Sigmoid colon (tissue), 7 donors: Measurements from ENCODE around the gene RIPPLY1. TPM values are rescaled to one million over a fixed set of nuclear protein-coding genes. Genes with fewer than 3 reads are reported as not detected.

Experiments used
- DNase-seq: peaks from one replicate; pipeline ENCODE4 v3.0.0-alpha.2; 2019
- H3K27ac ChIP-seq, 4 donors: fragments of 200-600 bp; sonication (generic); one replicate each; pipeline ENCODE4 v1.5.1; 2016 to 2019; ENCODE audit warnings: mild to moderate bottlenecking in 1 of 4
- H3K27me3 ChIP-seq, 3 donors: fragments of 200-600 bp; sonication (generic); one replicate each; pipeline ENCODE4 v1.5.1; 2019; ENCODE audit warnings: mild to moderate bottlenecking in 1 of 3
- H3K36me3 ChIP-seq, 4 donors: fragments of 200-600 bp; sonication (generic); one replicate each; pipeline ENCODE4 v1.5.1; 2016 to 2019
- H3K4me1 ChIP-seq, 4 donors: fragments of 200-600 bp; sonication (generic); one replicate each; pipeline ENCODE4 v1.5.1; 2017 to 2019
- H3K4me3 ChIP-seq, 4 donors: fragments of 200-600 bp; sonication (generic); one replicate each; pipeline ENCODE4 v1.5.1; 2017 to 2019; ENCODE audit warnings: mild to moderate bottlenecking in 2 of 4, moderate library complexity in 1 of 4
- H3K9me3 ChIP-seq, 4 donors: fragments of 200-600 bp in 3 of 4; sonication (generic) in 3 of 4; one replicate each; pipeline versions ENCODE4 v1.5.1 to v1.6.1; 2013 to 2019
- EP300 ChIP-seq, 4 donors: sonication (generic); formaldehyde crosslinking; IDR thresholded peaks; one replicate each; pipeline ENCODE4 v1.6.1; 2017; ENCODE audit warnings: antibody characterized with exemption in 4 of 4
- POLR2A ChIP-seq, 2 donors: fragments of 450-650 bp; IDR thresholded peaks; one replicate each; pipeline ENCODE4 v1.6.1; 2016; ENCODE audit warnings: antibody characterized with exemption in 2 of 2, mild to moderate bottlenecking in 2 of 2, moderate library complexity in 2 of 2
- POLR2AphosphoS5 ChIP-seq, 4 donors: sonication (generic); formaldehyde crosslinking; IDR thresholded peaks; one replicate each; pipeline ENCODE4 v1.6.1; 2017; ENCODE audit warnings: antibody characterized with exemption in 4 of 4
- WGBS, 2 donors: extraction: QIAGEN DNeasy Blood & Tissue Kit; methylation state at CpG; one replicate each; pipeline ENCODE4 v1.1.7; 2013; 5-methylcytosine and 5-hydroxymethylcytosine counted together
- intact Hi-C: fragments of 100-400 bp; cut with DNase I; formaldehyde crosslinking; loops from one replicate; pipeline ENCODE4 v1.15.1; 2023
- polyA plus RNA-seq, 3 donors: library from polyadenylated mRNA; stranded (reverse); fragments of 200-250 nt; gene quantifications; one replicate each; pipeline ENCODE4 v1.2.3, GENCODE V29; 2013
- total RNA-seq, 4 donors: library from RNA; depleted of rRNA; stranded (reverse); fragments of >200 nt; gene quantifications; one replicate each; pipeline ENCODE4 v1.1.0, GENCODE V29; 2016
- TF ChIP-seq, protein P1 (sequence below), 4 experiments: fragments of 450-650 bp in 3 of 4; fragments of 200-600 bp in 1 of 4; IDR thresholded peaks; one replicate each; pipeline ENCODE4 v1.5.1; 2016 to 2019; ENCODE audit warnings: antibody characterized with exemption in 4 of 4, mild to moderate bottlenecking in 3 of 4, moderate library complexity in 2 of 4
- donor health status: healthy with polysubstance abuse.
- donor health status: Bipolar disorder and iron deficiency.
- donor health status: healthy.

The RIPPLY1 gene
- total and polyA plus RNA-seq, 7 donors = 0.09 TPM; not detected in 6

GRCh38 chrX:106905064-106905708 is 2.0 kb upstream of the RIPPLY1 start:
- no peak overlapping the region for H3K27ac ChIP-seq
- no peaks in the 10 kb centered on the region for H3K36me3 ChIP-seq
- H3K27me3 ChIP-seq = no peaks in the 10 kb centered on the region
- intact Hi-C loops = no loop called here
- H3K9me3 ChIP-seq = no peaks in the 10 kb centered on the region
- WGBS, 2 donors = 47 to 59% methylated on average over 5 of the region's 5 CpGs
- DNase-seq = no peak
- H3K4me1 ChIP-seq = no peaks in the 10 kb centered on the region
- TF ChIP-seq POLR2AphosphoS5 (IDR thresholded peaks at IDR 0.05) (no peak), POLR2A (IDR thresholded peaks at IDR 0.05) (no peak), EP300 (IDR thresholded peaks at IDR 0.05) (no peak)
- TF ChIP-seq, protein P1, sequence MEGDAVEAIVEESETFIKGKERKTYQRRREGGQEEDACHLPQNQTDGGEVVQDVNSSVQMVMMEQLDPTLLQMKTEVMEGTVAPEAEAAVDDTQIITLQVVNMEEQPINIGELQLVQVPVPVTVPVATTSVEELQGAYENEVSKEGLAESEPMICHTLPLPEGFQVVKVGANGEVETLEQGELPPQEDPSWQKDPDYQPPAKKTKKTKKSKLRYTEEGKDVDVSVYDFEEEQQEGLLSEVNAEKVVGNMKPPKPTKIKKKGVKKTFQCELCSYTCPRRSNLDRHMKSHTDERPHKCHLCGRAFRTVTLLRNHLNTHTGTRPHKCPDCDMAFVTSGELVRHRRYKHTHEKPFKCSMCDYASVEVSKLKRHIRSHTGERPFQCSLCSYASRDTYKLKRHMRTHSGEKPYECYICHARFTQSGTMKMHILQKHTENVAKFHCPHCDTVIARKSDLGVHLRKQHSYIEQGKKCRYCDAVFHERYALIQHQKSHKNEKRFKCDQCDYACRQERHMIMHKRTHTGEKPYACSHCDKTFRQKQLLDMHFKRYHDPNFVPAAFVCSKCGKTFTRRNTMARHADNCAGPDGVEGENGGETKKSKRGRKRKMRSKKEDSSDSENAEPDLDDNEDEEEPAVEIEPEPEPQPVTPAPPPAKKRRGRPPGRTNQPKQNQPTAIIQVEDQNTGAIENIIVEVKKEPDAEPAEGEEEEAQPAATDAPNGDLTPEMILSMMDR (IDR thresholded peaks at IDR 0.05) = no peak
- H3K4me3 ChIP-seq = no peak overlapping the region

GRCh38 chrX:106903856-106904528 is 851 bp upstream of the RIPPLY1 start:
- 86% methylated on average over 5 of the region's 5 CpGs for WGBS, 2 donors
- no peaks in the 10 kb centered on the region for H3K9me3 ChIP-seq
- intact Hi-C loops = no loop called here
- H3K27ac ChIP-seq = no peak overlapping the region
- TF ChIP-seq EP300 (IDR thresholded peaks at IDR 0.05) = no peak
- TF ChIP-seq, protein P1 (IDR thresholded peaks at IDR 0.05) = no peak
- no peak for TF ChIP-seq POLR2AphosphoS5 (IDR thresholded peaks at IDR 0.05)
- no peak for TF ChIP-seq POLR2A (IDR thresholded peaks at IDR 0.05)
- no peak for DNase-seq
- no peaks in the 10 kb centered on the region for H3K4me1 ChIP-seq
- H3K4me3 ChIP-seq = no peak overlapping the region
- no peaks in the 10 kb centered on the region for H3K27me3 ChIP-seq
- H3K36me3 ChIP-seq = no peaks in the 10 kb centered on the region

GRCh38 chrX:106902684-106903083 is 457 bp downstream of the RIPPLY1 start:
- Histone ChIP-seq H3K27ac (no peak overlapping the region), H3K9me3 (no peaks in the 10 kb centered on the region), H3K36me3 (no peaks in the 10 kb centered on the region), H3K27me3 (no peaks in the 10 kb centered on the region), H3K4me3 (no peak overlapping the region), H3K4me1 (no peaks in the 10 kb centered on the region)
- intact Hi-C loops = no loop called here
- 93 to 96% methylated on average over 2 of the region's 2 CpGs for WGBS, 2 donors
- no peak for DNase-seq
- TF ChIP-seq POLR2A (IDR thresholded peaks at IDR 0.05) (no peak), POLR2AphosphoS5 (IDR thresholded peaks at IDR 0.05) (no peak), EP300 (IDR thresholded peaks at IDR 0.05) (no peak)
- TF ChIP-seq, protein P1 (IDR thresholded peaks at IDR 0.05) = no peak

DNA sequence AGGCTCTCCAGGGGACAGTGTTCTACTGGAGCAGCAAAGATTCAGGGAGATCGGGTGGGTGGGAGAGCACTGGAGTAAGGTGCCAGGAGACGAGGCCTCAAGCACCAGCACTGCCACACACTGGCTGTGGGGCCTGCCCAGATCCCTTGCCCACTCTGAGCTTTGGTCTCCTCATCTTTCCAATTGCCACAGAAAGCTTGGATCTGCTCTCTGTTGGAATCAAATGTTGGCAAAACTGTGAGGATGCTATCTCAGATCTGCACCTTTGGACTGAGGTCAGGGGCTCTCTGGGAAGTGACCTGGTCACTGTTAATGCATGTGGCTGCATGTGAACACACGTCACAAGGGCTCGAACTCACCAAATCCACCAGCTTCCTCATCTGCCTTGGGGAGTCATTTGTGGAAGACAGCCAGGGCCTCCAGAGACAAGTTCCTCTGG is 1.3 kb downstream of the RIPPLY1 start:
- Histone ChIP-seq H3K9me3 (no peaks in the 10 kb centered on the region), H3K27me3 (no peaks in the 10 kb centered on the region), H3K27ac (no peak overlapping the region), H3K36me3 (no peaks in the 10 kb centered on the region), H3K4me3 (no peak overlapping the region), H3K4me1 (no peaks in the 10 kb centered on the region)
- TF ChIP-seq POLR2A (IDR thresholded peaks at IDR 0.05) (no peak), EP300 (IDR thresholded peaks at IDR 0.05) (no peak), POLR2AphosphoS5 (IDR thresholded peaks at IDR 0.05) (no peak)
- TF ChIP-seq, protein P1 (IDR thresholded peaks at IDR 0.05) = no peak
- 83 to 88% methylated on average over 4 of the region's 4 CpGs for WGBS, 2 donors
- no peak for DNase-seq
- intact Hi-C loops = no loop called here
